Skin epidermis (tissue), 12 donors: ENCODE data around the gene PAPPA2.
"Not testable (repeated sequence)": the region's sequence is repeated elsewhere in the genome, so short reads cannot be mapped to it uniquely, and the experiment has no call there.

ENCODE experiments used
- H3K27ac ChIP-seq, 21 experiments: fragments of 200-600 bp; sonication (generic) in 11 of 21; one replicate each; pipeline ENCODE4 v1.5.0; 2020; ENCODE audit warnings: mild to moderate bottlenecking in 3 of 21, inconsistent platforms in 2 of 21, moderate library complexity in 2 of 21
- H3K4me3 ChIP-seq, 7 experiments: fragments of 200-600 bp; sonication (generic) in 2 of 7; one replicate each; pipeline ENCODE4 v1.5.0; 2020; ENCODE audit warnings: inconsistent platforms in 2 of 7, mild to moderate bottlenecking in 2 of 7, moderate library complexity in 1 of 7

The PAPPA2 gene, protein sequence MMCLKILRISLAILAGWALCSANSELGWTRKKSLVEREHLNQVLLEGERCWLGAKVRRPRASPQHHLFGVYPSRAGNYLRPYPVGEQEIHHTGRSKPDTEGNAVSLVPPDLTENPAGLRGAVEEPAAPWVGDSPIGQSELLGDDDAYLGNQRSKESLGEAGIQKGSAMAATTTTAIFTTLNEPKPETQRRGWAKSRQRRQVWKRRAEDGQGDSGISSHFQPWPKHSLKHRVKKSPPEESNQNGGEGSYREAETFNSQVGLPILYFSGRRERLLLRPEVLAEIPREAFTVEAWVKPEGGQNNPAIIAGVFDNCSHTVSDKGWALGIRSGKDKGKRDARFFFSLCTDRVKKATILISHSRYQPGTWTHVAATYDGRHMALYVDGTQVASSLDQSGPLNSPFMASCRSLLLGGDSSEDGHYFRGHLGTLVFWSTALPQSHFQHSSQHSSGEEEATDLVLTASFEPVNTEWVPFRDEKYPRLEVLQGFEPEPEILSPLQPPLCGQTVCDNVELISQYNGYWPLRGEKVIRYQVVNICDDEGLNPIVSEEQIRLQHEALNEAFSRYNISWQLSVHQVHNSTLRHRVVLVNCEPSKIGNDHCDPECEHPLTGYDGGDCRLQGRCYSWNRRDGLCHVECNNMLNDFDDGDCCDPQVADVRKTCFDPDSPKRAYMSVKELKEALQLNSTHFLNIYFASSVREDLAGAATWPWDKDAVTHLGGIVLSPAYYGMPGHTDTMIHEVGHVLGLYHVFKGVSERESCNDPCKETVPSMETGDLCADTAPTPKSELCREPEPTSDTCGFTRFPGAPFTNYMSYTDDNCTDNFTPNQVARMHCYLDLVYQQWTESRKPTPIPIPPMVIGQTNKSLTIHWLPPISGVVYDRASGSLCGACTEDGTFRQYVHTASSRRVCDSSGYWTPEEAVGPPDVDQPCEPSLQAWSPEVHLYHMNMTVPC (N-terminal part only)

GRCh38 chr1:176462674-176463378 lies at the start of gene PAPPA2:
PAPPA2 (plus strand) TSS chr1:176463175; CDS start chr1:176556323, 93,148 bp downstream.
- Histone ChIP-seq H3K4me3 (no peak within 1 kb of the TSS), H3K27ac (no peak within 1 kb of the TSS)

- H3K27ac ChIP-seq = no peak overlapping the region
- no peak overlapping the region for H3K4me3 ChIP-seq
Observed at GRCh38 chr1:176416777-176417176, 46.2 kb upstream of the PAPPA2 start.

- H3K27ac ChIP-seq = not testable (repeated sequence)
Observed at GRCh38 chr1:176419608-176420007, 43.4 kb upstream of the PAPPA2 start.

GRCh38 chr1:176434234-176434633 lies 28.7 kb upstream of the PAPPA2 start:
- Histone ChIP-seq H3K4me3 (no peak overlapping the region), H3K27ac (no peak overlapping the region)

More at GRCh38 chr1:176419608-176420007, 43.4 kb upstream of the PAPPA2 start:
- not testable (repeated sequence) for H3K4me3 ChIP-seq

- no peak overlapping the region for H3K27ac ChIP-seq
- no peak overlapping the region for H3K4me3 ChIP-seq
Observed at GRCh38 chr1:176436251-176436650, 26.7 kb upstream of the PAPPA2 start.

DNA sequence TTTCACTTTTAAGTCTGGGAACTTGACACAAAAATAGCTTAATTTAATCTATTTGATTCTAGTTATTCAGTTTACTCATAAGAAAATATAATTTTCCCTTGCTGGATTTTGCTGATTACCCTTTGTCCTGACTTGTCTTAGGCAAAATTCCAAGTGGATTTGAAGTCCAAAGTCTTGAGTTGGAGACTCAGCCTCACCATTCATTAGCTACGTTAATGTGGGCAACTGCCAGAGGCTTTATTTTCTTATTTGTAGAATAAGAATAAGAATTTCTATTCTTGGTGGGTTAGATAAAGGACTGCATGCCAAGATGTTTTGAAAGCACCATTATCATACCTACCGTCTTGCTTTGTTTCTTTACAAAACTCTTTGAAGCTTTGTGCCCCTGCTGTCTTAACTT lies 22.8 kb upstream of the PAPPA2 start:
- no peak overlapping the region for H3K4me3 ChIP-seq
- H3K27ac ChIP-seq = no peak overlapping the region

- Histone ChIP-seq H3K27ac (no peak overlapping the region), H3K4me3 (no peak overlapping the region)
Observed at GRCh38 chr1:176444286-176444685, 18.7 kb upstream of the PAPPA2 start.

GRCh38 chr1:176445402-176445801 lies 17.6 kb upstream of the PAPPA2 start:
- Histone ChIP-seq H3K4me3 (no peak overlapping the region), H3K27ac (no peak overlapping the region)

- Histone ChIP-seq H3K4me3 (no peak overlapping the region), H3K27ac (no peak overlapping the region)
Observed at GRCh38 chr1:176448340-176448739, 14.6 kb upstream of the PAPPA2 start.

GRCh38 chr1:176450526-176450925 lies 12.4 kb upstream of the PAPPA2 start:
- H3K4me3 ChIP-seq = no peak overlapping the region
- H3K27ac ChIP-seq = no peak overlapping the region

DNA sequence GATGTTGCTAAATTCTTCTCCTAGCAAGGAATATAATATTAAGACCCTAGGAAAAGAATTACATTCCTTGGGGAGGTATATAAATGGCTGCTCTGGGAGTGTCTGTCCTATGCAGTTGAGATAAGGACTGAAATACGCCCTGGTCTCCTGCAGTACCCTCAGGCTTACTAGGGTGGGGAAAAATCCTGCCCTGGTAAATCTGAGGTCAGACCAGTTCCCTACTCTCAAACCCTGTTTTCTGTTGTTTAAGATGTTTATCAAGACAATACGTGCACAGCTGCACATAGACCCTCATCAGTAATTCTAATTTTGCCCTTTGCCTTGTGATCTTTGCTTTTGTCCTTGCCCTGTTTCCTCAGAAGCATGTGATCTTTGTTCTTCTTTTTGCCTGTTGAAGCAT lies 11.2 kb upstream of the PAPPA2 start:
- H3K4me3 ChIP-seq, H3K27ac ChIP-seq: not testable (repeated sequence)

- Histone ChIP-seq H3K27ac (no peak overlapping the region), H3K4me3 (no peak overlapping the region)
Observed at GRCh38 chr1:176456795-176457194, 6.2 kb upstream of the PAPPA2 start.

GRCh38 chr1:176460544-176461336 lies 2.2 kb upstream of the PAPPA2 start:
- Histone ChIP-seq H3K27ac (no peak overlapping the region), H3K4me3 (no peak overlapping the region)

DNA sequence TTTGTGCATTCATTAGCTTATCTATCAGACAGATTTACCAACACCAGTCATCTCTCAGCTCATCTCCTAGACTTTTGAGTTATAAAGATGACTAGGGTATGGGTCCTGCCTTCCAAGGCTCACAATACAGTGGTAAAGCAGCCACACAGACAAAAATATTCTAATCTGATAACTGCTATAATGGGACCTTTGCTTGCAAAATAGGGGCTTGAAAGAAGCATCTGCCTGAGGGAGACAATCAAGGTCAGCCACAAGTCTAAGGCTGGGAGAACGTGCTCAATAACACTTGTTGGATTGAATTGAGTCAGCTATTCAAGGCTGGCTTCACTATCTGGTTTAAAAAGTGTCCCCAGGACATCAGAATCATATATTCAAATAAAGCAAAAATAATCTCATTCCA lies 1.4 kb upstream of the PAPPA2 start:
- no peak overlapping the region for H3K27ac ChIP-seq
- H3K4me3 ChIP-seq = no peak overlapping the region

- no peak overlapping the region for H3K27ac ChIP-seq
Observed at GRCh38 chr1:176466514-176466913, 3.5 kb downstream of the PAPPA2 start.

DNA sequence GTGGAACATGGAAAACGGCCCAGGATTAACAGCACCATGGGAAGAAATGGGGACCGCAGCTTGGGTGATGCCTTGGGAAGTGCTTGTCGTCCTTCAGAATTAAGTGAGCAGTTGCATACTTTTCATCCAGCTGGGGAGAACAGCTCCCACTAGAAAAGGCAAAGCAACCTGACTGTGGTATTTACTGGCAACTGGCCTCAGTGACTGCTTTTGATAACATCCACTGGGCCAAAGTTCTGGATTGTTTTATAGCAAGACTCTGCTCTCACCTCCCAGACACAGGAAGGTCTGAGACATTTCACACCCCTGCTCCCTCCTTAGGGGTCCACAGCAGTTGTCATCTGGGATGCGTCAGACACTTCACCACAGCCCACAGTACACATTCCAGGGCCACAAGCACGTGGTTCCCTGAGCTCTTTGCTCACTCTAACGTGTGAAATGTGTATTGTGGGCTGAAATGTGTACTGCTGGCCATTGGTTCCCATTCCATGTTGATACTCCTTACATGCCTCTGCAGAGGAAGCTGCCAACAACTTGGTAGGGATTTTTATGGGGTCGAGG lies 6.6 kb downstream of the PAPPA2 start:
- Histone ChIP-seq H3K4me3 (no peak overlapping the region), H3K27ac (no peak overlapping the region)

More at GRCh38 chr1:176466514-176466913, 3.5 kb downstream of the PAPPA2 start:
- no peak overlapping the region for H3K4me3 ChIP-seq

GRCh38 chr1:176471338-176472121 lies 8.6 kb downstream of the PAPPA2 start:
- no peak overlapping the region for H3K27ac ChIP-seq
- no peak overlapping the region for H3K4me3 ChIP-seq

GRCh38 chr1:176479971-176480370 lies 17.0 kb downstream of the PAPPA2 start:
- no peak overlapping the region for H3K27ac ChIP-seq
- no peak overlapping the region for H3K4me3 ChIP-seq
